Neural cell (in vitro differentiated cells): ENCODE measurements around the gene EYA2. TPM values are rescaled to one million over a fixed set of nuclear protein-coding genes. Genes with fewer than 3 reads are reported as not detected.

ENCODE experiments used
- H2AFZ ChIP-seq: fragments of 200-600, 300-800 bp; sonication (generic), shearing (Covaris generic); 2 replicates; pipeline ENCODE4 v1.6.0; 2014; ENCODE audit warnings: low read depth, mild to moderate bottlenecking, antibody characterized with exemption, low read length, moderate library complexity
- H3F3A ChIP-seq: fragments of 200-600 bp; shearing (Covaris generic); 2 replicates; pipeline ENCODE4 v1.6.1; 2016; ENCODE audit warnings: mild to moderate bottlenecking, moderate library complexity, mixed read lengths, antibody characterized with exemption, low read length; ENCODE audit not compliant: insufficient read depth, poor library complexity, severe bottlenecking
- H3K27ac ChIP-seq: fragments of 200-600, 300-800 bp; sonication (generic), shearing (Covaris generic); 2 replicates; pipeline ENCODE4 v1.5.1; 2014; ENCODE audit warnings: mild to moderate bottlenecking, low read length, moderate library complexity
- H3K27me3 ChIP-seq: fragments of 300-800, 200-600 bp; sonication (generic), shearing (Covaris generic); 2 replicates; pipeline ENCODE4 v1.6.0; 2014; ENCODE audit warnings: mild to moderate bottlenecking, low read depth, low read length, moderate library complexity; ENCODE audit not compliant: insufficient read depth
- H3K36me3 ChIP-seq: fragments of 300-800, 200-600 bp; sonication (generic), shearing (Covaris generic); 2 replicates; pipeline ENCODE4 v1.5.1; 2014; ENCODE audit warnings: mild to moderate bottlenecking, antibody characterized with exemption, low read length, moderate library complexity; ENCODE audit not compliant: insufficient read depth
- H3K4me2 ChIP-seq: fragments of 300-800, 200-600 bp; sonication (generic), shearing (Covaris generic); 2 replicates; pipeline ENCODE4 v1.6.0; 2014; ENCODE audit warnings: mild to moderate bottlenecking, low read length
- H3K4me3 ChIP-seq: fragments of 300-800, 200-600 bp; sonication (generic), shearing (Covaris generic); 2 replicates; pipeline ENCODE4 v1.5.1; 2014; ENCODE audit warnings: mild to moderate bottlenecking, low read length, moderate library complexity
- H3K79me2 ChIP-seq: fragments of 200-600 bp; shearing (Covaris generic); replicated peaks from 2 replicates; pipeline ENCODE4 v1.6.0; 2014; ENCODE audit warnings: mild to moderate bottlenecking, low read length, moderate library complexity; ENCODE audit not compliant: insufficient read depth
- H3K9ac ChIP-seq: fragments of 300-800, 200-600 bp; sonication (generic), shearing (Covaris generic); 2 replicates; pipeline ENCODE4 v1.6.1; 2016; ENCODE audit warnings: mild to moderate bottlenecking, low read length, mixed read lengths
- H3K9me2 ChIP-seq: fragments of 200-600 bp; shearing (Covaris generic); 2 replicates; pipeline ENCODE4 v1.6.1; 2016; ENCODE audit warnings: mild to moderate bottlenecking, low read length, mixed read lengths; ENCODE audit not compliant: insufficient read depth
- H3K9me3 ChIP-seq: fragments of 200-600, 300-800 bp; sonication (generic), shearing (Covaris generic); 2 replicates; pipeline ENCODE4 v1.6.1; 2016; ENCODE audit warnings: mild to moderate bottlenecking, mixed run types, low read length, moderate library complexity, mixed read lengths
- H4K20me1 ChIP-seq: fragments of 200-600 bp; shearing (Covaris generic); 2 replicates; pipeline ENCODE4 v1.6.1; 2016; ENCODE audit warnings: mild to moderate bottlenecking, mixed run types; ENCODE audit not compliant: insufficient read depth
- EP300 ChIP-seq: fragments of 450-650 bp; conservative IDR thresholded peaks from 2 replicates; pipeline ENCODE4 v1.6.1; 2014; ENCODE audit warnings: antibody characterized with exemption, mild to moderate bottlenecking, moderate library complexity; ENCODE audit not compliant: poor library complexity, severe bottlenecking
- EZH2 ChIP-seq: fragments of 200-600, 300-800 bp; shearing (Covaris generic), sonication (generic); IDR thresholded peaks from 2 replicates; pipeline ENCODE4 v1.6.1; 2014; ENCODE audit warnings: antibody characterized with exemption, low read length, borderline replicate concordance, mild to moderate bottlenecking; ENCODE audit not compliant: insufficient read depth, poor library complexity, severe bottlenecking
- MXI1 ChIP-seq: fragments of 450-650 bp; conservative IDR thresholded peaks from 2 replicates; pipeline ENCODE4 v1.6.1; 2014; ENCODE audit warnings: antibody characterized with exemption, mild to moderate bottlenecking; ENCODE audit not compliant: poor library complexity, severe bottlenecking
- POLR2AphosphoS5 ChIP-seq: IDR thresholded peaks from 2 replicates; pipeline ENCODE4 v1.6.1; 2012
- RAD21 ChIP-seq: fragments of 450-650 bp; conservative IDR thresholded peaks from 2 replicates; pipeline ENCODE4 v1.6.1; 2014; ENCODE audit warnings: antibody characterized with exemption, mild to moderate bottlenecking, moderate library complexity
- REST ChIP-seq: IDR thresholded peaks from 2 replicates; pipeline ENCODE4 v1.6.1; 2012; ENCODE audit warnings: borderline replicate concordance
- SMC3 ChIP-seq: fragments of 450-650 bp; conservative IDR thresholded peaks from 2 replicates; pipeline ENCODE4 v1.6.1; 2014; ENCODE audit warnings: antibody characterized with exemption, mild to moderate bottlenecking, moderate library complexity; ENCODE audit not compliant: poor library complexity
- TAF1 ChIP-seq: IDR thresholded peaks from 2 replicates; pipeline ENCODE4 v1.6.1; 2012; ENCODE audit warnings: low read depth
- polyA plus RNA-seq: library from polyadenylated mRNA; depleted of rRNA; stranded (reverse); fragments of >200 nt; gene quantifications from 2 replicates; pipeline ENCODE4 v1.2.3, GENCODE V29; 2014
- TF ChIP-seq, protein P1 (sequence below): fragments of 450-650 bp; IDR thresholded peaks from 2 replicates; pipeline ENCODE4 v1.5.1; 2014; ENCODE audit warnings: antibody characterized with exemption, mild to moderate bottlenecking, moderate library complexity; ENCODE audit not compliant: poor library complexity, severe bottlenecking

The EYA2 gene
- polyA plus RNA-seq, 1 donor from 2014 or later: 0.88 TPM

DNA sequence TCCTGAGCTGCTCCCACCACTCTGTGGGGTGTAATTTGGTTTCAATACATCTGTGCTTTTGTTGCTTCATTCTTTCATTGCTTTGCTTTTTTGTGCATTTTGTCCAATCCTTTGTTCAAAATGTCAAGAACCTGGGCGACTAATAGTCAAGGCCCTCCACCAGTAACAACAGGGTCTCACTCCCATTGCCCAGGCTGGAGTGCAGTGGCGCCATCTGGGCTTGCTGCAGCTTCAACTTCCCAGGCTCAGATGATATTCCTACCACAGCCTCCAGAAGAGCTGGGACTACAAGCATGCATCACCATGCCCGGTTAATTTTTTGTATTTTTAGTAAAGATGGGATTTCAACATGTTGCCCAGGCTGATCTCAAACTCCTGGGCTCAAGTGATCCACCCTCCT lies 169.2 kb downstream of the EYA2 start:
- Histone ChIP-seq H3K9me3 (peaks cover 9% of the 10 kb centered on the region), H3K27ac (no peak overlapping the region), H3K36me3 (no peaks in the 10 kb centered on the region), H3K9ac (no peak overlapping the region), H3K27me3 (no peaks in the 10 kb centered on the region), H3K9me2 (no peaks in the 10 kb centered on the region), H2AFZ (no peak overlapping the region), H3K79me2 (no peaks in the 10 kb centered on the region), H3F3A (no peaks in the 10 kb centered on the region), H3K4me3 (no peak overlapping the region), H3K4me2 (no peak overlapping the region), H4K20me1 (no peaks in the 10 kb centered on the region)
- TF ChIP-seq MXI1 (no peak), SMC3 (no peak), REST (no peak), POLR2AphosphoS5 (no peak), RAD21 (no peak), TAF1 (no peak), EZH2 (no peak), EP300 (no peak)
- TF ChIP-seq, protein P1, sequence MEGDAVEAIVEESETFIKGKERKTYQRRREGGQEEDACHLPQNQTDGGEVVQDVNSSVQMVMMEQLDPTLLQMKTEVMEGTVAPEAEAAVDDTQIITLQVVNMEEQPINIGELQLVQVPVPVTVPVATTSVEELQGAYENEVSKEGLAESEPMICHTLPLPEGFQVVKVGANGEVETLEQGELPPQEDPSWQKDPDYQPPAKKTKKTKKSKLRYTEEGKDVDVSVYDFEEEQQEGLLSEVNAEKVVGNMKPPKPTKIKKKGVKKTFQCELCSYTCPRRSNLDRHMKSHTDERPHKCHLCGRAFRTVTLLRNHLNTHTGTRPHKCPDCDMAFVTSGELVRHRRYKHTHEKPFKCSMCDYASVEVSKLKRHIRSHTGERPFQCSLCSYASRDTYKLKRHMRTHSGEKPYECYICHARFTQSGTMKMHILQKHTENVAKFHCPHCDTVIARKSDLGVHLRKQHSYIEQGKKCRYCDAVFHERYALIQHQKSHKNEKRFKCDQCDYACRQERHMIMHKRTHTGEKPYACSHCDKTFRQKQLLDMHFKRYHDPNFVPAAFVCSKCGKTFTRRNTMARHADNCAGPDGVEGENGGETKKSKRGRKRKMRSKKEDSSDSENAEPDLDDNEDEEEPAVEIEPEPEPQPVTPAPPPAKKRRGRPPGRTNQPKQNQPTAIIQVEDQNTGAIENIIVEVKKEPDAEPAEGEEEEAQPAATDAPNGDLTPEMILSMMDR: no peak

GRCh38 chr20:47066484-47067270 lies 172.0 kb downstream of the EYA2 start:
- TF ChIP-seq POLR2AphosphoS5 (no peak), EZH2 (no peak), TAF1 (no peak), SMC3 (no peak), EP300 (no peak), MXI1 (no peak), RAD21 (no peak), REST (no peak)
- TF ChIP-seq, protein P1: no peak
- H3K9me3 ChIP-seq: peaks cover 10% of the 10 kb centered on the region
- H3K4me2 ChIP-seq: no peak overlapping the region
- H3K9me2 ChIP-seq: no peaks in the 10 kb centered on the region
- no peak overlapping the region for H3K27ac ChIP-seq
- no peaks in the 10 kb centered on the region for H3K79me2 ChIP-seq
- H3K36me3 ChIP-seq: no peaks in the 10 kb centered on the region
- no peak overlapping the region for H3K4me3 ChIP-seq
- no peak overlapping the region for H3K9ac ChIP-seq
- no peaks in the 10 kb centered on the region for H3F3A ChIP-seq
- H3K27me3 ChIP-seq: no peaks in the 10 kb centered on the region
- no peak overlapping the region for H2AFZ ChIP-seq
- H4K20me1 ChIP-seq: no peaks in the 10 kb centered on the region
